Thoracic aorta (tissue), 2 donors: ENCODE results near the gene TAS2R1. TPM values are rescaled to one million over a fixed set of nuclear protein-coding genes. Genes with fewer than 3 reads are reported as not detected.

Experiments
- ATAC-seq: fragments of 150-250 bp; one replicate; pipeline ENCODE4 v1.8.0; 2017; ENCODE audit warnings: low read depth; ENCODE audit not compliant: insufficient number of reproducible peaks, low FRiP score
- DNase-seq: peaks from one replicate; pipeline ENCODE4 v3.0.0-alpha.2; 2020; ENCODE audit warnings: low spot score
- H3K27ac ChIP-seq, 2 donors: fragments of 200-600 bp; sonication (generic); 1 replicate in 1 of 2; 2 replicates in 1 of 2; pipeline ENCODE4 v1.5.1; 2016; ENCODE audit warnings: mild to moderate bottlenecking in 2 of 2, moderate library complexity in 2 of 2
- H3K27me3 ChIP-seq: fragments of 200-600 bp; sonication (generic); replicated peaks from 2 replicates; pipeline ENCODE4 v1.6.0; 2016; ENCODE audit warnings: mild to moderate bottlenecking; ENCODE audit not compliant: insufficient read depth
- H3K36me3 ChIP-seq: fragments of 200-600 bp; sonication (generic); one replicate; pipeline ENCODE4 v1.5.1; 2016
- H3K4me1 ChIP-seq, 2 donors: fragments of 200-600 bp; sonication (generic); 1 replicate in 1 of 2; 2 replicates in 1 of 2; pipeline versions ENCODE4 v1.5.1 to v1.6.0; 2016; ENCODE audit warnings: low read depth in 2 of 2, mild to moderate bottlenecking in 1 of 2; ENCODE audit not compliant: control insufficient read depth in 1 of 2
- H3K4me3 ChIP-seq: fragments of 200-600 bp; sonication (generic); 2 replicates; pipeline ENCODE4 v1.5.1; 2016; ENCODE audit warnings: mild to moderate bottlenecking
- H3K9me3 ChIP-seq: fragments of 200-600 bp; sonication (generic); 2 replicates; pipeline ENCODE4 v1.5.1; 2016
- total RNA-seq, 2 donors: library from RNA; depleted of rRNA; stranded (reverse); fragments of >200 nt; gene quantifications; one replicate each; pipeline versions ENCODE4 v1.1.0 to v1.2.3, GENCODE V29; 2016
- TF ChIP-seq, protein P1 (sequence below): fragments of 200-600 bp; sonication (generic); IDR thresholded peaks from one replicate; pipeline ENCODE4 v1.5.1; 2019; ENCODE audit warnings: antibody characterized with exemption

The TAS2R1 gene, protein sequence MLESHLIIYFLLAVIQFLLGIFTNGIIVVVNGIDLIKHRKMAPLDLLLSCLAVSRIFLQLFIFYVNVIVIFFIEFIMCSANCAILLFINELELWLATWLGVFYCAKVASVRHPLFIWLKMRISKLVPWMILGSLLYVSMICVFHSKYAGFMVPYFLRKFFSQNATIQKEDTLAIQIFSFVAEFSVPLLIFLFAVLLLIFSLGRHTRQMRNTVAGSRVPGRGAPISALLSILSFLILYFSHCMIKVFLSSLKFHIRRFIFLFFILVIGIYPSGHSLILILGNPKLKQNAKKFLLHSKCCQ
- not detected for total RNA-seq

DNA sequence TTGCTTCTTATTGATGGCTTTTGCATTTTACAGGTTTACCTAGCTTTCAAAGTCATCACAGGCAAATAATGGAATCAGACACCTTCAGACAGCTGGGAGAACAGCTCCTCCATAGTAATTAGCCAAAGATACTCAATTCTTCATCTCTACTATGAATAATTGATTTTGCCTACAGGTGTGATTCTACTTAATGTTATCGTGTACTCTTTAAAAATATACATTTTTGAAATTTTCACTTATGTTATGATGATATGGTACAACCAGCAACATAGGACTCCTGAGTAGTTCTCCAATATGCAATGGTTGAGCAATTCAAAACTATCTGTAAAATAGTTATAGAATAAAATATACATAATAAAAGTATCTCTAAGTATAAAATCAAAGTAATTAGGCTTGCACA lies at the start of gene TAS2R1:
Gene TAS2R1, minus strand, starts transcription at position 101 of the 400 bp plus-strand sequence. CDS start 319 bp downstream, outside the sequence.
- Histone ChIP-seq H3K4me1 (no peaks in the 10 kb centered on the region), H3K9me3 (peaks cover 4% of the 10 kb centered on the region), H3K36me3 (no peaks in the 10 kb centered on the region), H3K4me3 (no peak within 1 kb of the TSS), H3K27ac (no peak within 1 kb of the TSS), H3K27me3 (no peaks in the 10 kb centered on the region)
- ATAC-seq = no peak
- DNase-seq = no peak
- TF ChIP-seq, protein P1, sequence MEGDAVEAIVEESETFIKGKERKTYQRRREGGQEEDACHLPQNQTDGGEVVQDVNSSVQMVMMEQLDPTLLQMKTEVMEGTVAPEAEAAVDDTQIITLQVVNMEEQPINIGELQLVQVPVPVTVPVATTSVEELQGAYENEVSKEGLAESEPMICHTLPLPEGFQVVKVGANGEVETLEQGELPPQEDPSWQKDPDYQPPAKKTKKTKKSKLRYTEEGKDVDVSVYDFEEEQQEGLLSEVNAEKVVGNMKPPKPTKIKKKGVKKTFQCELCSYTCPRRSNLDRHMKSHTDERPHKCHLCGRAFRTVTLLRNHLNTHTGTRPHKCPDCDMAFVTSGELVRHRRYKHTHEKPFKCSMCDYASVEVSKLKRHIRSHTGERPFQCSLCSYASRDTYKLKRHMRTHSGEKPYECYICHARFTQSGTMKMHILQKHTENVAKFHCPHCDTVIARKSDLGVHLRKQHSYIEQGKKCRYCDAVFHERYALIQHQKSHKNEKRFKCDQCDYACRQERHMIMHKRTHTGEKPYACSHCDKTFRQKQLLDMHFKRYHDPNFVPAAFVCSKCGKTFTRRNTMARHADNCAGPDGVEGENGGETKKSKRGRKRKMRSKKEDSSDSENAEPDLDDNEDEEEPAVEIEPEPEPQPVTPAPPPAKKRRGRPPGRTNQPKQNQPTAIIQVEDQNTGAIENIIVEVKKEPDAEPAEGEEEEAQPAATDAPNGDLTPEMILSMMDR = no peak

DNA sequence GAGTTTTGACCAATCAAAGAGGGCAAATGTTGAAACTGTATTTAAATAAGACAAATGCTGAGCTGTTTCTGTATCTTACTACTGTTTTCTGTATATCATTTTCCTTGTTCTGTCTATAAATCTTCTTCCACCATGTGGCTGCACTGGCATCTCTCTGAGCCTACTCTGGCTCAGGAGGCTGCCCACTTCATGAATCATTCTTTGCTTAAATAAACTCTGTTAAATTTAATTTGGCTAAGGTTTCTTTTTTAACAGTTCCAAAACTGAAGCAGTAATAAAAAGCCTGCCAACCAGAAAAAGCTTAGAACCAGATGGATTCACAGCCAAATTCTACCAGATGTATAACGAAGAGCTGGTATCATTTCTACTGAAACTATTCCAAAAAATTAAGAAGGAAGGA lies 40.2 kb upstream of the TAS2R1 start:
- no peak overlapping the region for H3K27ac ChIP-seq
- no peak overlapping the region for H3K4me3 ChIP-seq
- no peaks in the 10 kb centered on the region for H3K36me3 ChIP-seq
- no peak for ATAC-seq
- no peaks in the 10 kb centered on the region for H3K27me3 ChIP-seq
- H3K4me1 ChIP-seq = no peaks in the 10 kb centered on the region
- TF ChIP-seq, protein P1 = no peak
- no peaks in the 10 kb centered on the region for H3K9me3 ChIP-seq
- DNase-seq = no peak

DNA sequence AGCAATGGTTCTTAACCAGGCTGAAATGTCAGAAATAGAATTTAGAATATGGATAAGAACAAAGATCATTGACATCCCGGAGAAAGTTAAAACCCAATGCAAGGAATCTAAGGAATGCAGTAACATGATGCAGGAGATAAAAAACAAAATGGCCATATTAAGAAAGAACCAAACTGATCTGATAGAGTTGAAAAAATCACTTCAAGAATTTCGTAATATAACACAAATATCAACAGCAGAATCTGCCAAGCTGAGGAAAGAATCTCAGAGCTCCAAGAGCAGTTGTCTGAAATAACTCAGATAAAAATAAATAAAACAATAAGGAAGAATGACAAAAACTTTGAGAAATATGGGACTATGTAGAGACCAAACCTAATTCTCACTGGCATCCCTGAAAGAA lies 37.8 kb upstream of the TAS2R1 start:
- H3K27me3 ChIP-seq = no peaks in the 10 kb centered on the region
- DNase-seq = no peak
- TF ChIP-seq, protein P1 = no peak
- no peaks in the 10 kb centered on the region for H3K9me3 ChIP-seq
- ATAC-seq = no peak
- H3K36me3 ChIP-seq = no peaks in the 10 kb centered on the region
- H3K4me3 ChIP-seq = no peak overlapping the region
- H3K4me1 ChIP-seq = no peaks in the 10 kb centered on the region
- H3K27ac ChIP-seq = no peak overlapping the region

DNA sequence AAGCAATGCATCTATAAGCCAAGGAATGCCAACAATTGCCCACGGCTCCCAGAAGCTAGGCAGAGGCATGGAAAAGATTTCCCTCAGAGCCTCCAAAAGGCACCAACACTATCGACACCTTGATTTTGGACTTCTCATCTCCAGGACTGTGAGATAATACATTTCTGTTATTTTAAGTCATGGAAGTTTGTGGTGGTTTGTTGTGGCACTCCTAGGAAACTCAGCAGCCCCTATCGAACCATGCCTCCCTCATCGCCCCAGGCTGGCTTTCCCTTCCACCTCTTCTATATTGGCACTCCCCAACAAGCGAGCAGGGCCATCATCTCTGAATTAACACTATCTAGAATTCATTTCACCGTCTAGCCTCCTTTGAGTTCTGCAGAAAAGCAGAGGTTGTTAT lies 33.7 kb upstream of the TAS2R1 start:
- ATAC-seq = no peak

DNA sequence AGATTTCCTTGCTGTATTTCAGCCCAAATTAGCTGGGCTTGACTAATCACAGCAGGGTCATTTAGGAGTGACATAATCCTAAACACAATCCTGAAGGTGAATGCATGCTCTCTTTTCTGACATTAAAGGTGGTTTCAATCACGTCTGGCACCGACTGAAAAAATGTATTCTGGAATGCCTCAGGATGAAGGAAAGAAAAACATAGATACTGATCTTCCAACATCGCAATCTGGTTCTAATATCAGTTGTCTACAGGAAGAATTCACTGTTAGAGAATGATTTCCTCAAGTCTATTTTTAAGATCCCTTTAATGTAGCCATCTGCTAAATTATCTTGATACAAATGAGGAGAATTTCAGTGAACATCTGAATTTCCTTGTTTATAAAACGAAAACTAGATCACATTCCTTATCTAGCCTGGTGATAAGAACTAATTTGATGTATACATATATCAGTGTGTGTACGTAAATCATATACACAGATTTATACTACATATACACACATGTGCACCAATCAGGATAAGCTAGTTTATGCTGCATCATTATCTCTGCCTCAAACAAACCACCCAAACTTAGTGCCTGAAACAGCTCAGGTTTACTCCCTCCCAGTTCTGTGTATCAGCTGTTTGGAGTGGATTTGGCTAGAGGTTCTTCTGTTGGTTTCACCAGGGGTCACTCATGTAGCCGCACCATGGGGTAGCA lies 31.3 kb upstream of the TAS2R1 start:
- ATAC-seq = no peak
- H3K9me3 ChIP-seq = no peaks in the 10 kb centered on the region
- no peak for DNase-seq

More for the DNA sequence above, 33.7 kb upstream of the TAS2R1 start:
- H3K27ac ChIP-seq = no peak overlapping the region
- H3K36me3 ChIP-seq = no peaks in the 10 kb centered on the region
- H3K27me3 ChIP-seq = no peaks in the 10 kb centered on the region
- no peak for DNase-seq
- H3K4me1 ChIP-seq = no peaks in the 10 kb centered on the region
- TF ChIP-seq, protein P1 = no peak
- no peak overlapping the region for H3K4me3 ChIP-seq
- no peaks in the 10 kb centered on the region for H3K9me3 ChIP-seq

More for the DNA sequence above, 31.3 kb upstream of the TAS2R1 start:
- no peaks in the 10 kb centered on the region for H3K36me3 ChIP-seq
- no peak overlapping the region for H3K27ac ChIP-seq
- no peaks in the 10 kb centered on the region for H3K27me3 ChIP-seq
- TF ChIP-seq, protein P1 = no peak
- no peaks in the 10 kb centered on the region for H3K4me1 ChIP-seq
- no peak overlapping the region for H3K4me3 ChIP-seq
